ENCODE data around the gene SPDYE2.
"Not testable (repeated sequence)": the region's sequence is repeated elsewhere in the genome, so short reads cannot be mapped to it uniquely, and the experiment has no call there.

The SPDYE2 gene

DNA sequence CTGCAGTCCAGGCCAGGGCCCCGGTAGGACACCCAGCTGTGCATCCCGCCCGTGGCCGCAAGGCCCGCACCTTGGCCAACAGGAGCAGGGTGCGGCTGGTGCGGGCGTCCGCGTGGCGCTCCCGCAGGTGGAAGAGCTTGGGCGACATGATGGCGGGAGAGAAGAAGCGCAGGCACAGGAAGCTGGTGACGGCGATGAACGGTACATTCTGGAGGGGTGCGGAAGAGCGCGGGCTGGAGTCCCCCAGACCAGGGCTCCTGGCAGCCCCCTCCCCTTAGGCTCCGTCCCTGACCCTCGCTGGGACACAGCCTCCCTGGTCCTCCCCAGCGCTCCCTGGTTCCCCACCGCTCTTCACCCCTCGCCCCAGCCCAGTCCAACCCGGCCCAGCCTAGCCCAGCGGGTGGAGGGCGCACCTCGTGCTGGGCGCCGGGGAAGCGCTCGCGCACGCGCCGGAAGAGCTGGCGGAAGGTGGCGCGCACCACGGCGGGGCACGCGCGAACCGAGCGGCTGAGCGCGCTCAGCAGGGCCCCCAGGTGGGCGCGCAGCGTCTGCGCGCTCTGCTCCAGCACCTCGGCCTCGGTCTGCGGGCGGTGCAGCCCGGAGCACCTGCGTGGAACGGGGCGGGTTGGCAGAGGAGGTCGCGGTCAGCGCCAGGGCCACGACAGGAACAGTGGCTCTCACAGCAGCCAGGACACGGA lies 42.8 kb downstream of the SPDYE2 start:
- H3K4me3 ChIP-seq (ENCODE audit: low read length); DNase-seq (ENCODE audit: low read depth): not testable (repeated sequence)

DNA sequence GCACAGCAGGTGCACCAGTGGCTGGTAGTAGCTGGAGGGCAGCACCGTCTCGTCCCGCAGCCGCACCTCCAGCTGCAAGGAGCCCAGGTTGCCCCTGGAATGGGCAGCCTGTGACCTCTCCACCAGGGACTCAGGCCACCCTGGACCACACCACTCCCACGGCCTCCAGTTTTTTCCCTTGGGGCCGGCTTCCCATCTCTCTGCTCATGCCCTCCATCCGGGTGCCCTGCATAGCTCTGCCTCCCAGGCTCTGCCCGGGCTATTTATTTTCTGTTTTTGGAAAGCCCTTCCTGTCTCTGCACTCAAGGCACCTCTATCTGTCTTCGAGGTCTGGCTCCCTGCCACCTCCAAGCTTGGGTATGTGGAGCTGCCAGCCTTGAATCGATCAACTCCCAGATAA lies 45.0 kb downstream of the SPDYE2 start:
- H3K4me3 ChIP-seq (ENCODE audit: low read length); DNase-seq (ENCODE audit: low read depth): not testable (repeated sequence)

DNA sequence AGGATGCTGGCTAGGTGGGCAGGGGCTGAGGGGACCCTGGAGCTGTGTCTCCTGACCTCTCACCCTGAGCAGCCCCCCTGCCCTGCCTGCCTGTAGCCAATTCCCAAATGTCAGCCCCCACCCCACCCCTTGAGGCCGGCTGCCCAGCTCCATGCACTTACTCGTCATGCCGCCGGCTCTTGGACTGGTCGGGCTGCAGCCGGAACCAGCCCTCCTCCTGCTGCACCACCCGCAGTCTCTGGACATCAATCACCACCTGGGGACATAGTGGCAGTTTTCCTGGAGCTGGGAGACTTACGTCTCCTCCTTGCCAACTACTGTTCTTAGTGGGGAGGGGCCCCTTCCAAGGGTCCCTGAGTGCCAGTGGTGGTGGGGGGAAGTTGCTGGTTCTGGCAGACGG lies 48.7 kb downstream of the SPDYE2 start:
- H3K4me3 ChIP-seq (ENCODE audit: low read length); DNase-seq (ENCODE audit: low read depth): not testable (repeated sequence)

DNA sequence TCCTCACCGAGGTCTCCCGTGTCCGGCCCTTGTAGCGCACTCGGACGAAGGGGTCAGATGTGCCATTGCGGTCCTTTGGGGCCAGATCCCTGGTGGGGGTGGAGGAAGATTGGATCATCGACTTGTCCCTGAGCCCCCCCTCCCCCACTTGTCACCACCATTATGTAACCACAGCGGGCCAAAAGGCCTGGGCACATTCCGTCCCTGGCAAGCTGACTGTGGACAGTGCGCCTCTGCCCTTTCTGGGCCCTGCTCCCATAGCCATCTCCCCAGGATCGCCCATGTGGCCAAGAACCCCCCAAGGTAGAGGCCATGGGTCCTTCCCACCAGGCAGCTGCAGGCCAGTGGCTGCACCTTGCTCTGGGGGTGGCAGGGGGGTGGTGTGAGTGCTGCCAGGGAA lies 51.3 kb downstream of the SPDYE2 start:
- not testable (repeated sequence) for DNase-seq (ENCODE audit: low read depth); H3K4me3 ChIP-seq (ENCODE audit: low read length)

DNA sequence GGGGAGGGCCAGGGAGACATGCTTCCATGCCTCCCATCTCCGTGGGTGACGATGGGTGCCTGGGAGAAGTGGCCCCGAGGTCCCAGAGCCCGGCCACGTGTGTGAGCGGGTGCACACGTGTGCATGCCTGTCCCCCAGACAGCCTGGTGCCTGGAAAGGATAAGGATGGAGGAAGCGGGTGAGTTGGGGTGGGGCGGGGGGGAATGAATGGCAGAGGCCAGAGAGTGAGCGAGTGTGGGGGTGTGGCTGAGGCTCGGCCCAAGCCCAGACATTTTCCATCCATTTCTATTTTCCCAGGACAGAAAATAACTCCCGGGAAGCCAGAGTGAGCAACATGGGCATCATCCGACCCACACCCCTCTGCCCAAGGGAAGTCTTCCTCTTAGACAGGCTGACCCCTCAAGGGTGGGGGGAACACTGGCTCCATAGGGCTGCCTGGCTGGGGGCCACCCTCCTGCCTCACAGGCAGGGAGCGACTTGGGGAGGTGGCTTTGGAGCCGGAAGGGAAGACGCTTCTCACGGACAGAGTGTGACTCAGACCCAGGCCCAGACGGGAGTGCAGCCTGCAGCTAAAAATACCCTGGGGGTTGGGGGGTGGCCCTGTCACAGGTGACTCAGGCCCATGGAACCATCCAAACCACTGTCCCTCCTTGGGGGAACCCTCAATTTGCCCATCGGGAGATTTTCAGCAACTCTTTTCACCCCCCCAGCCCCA lies 53.6 kb downstream of the SPDYE2 start:
- DNase-seq (ENCODE audit: low read depth); H3K4me3 ChIP-seq (ENCODE audit: low read length): not testable (repeated sequence)

DNA sequence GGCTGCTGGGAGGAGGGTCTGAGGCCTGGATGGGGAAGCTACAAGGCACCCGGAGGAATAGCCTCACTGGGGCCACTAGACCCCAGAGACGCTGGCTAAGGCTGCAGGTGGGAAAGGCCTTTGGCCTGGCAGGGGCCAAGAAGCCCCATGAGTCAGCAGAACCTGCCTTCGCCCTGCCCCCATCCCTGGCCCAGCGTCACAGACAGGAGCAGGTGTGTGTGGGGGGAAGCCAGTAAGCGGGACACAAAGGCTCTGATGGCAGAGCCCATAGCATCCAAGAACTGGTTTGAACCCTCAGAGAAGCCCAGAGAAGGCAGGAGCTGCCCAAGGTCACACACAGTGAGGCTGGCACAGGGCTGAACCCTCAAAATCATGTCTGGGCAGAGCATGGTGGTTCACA lies 55.8 kb downstream of the SPDYE2 start:
- H3K4me3 ChIP-seq (ENCODE audit: low read length); DNase-seq (ENCODE audit: low read depth): not testable (repeated sequence)

DNA sequence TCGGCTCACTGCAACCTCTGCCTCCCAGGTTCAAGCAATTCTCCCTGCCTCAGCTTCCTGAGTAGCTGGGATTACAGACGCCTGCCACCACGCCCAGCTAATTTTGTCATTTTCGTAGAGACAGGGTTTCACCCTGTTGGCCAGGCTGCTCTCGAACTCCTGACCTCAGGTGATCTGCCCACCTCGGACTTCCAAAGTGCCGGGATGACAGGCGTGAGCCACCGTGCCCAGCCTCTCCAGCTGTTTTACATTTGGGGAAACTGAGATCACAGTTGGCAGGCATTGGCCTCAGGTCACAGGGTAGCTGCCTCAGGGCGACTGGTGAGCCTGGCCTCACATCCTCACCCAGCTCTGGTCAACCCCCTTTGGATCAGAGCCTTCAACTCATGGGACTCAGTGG lies 58.7 kb downstream of the SPDYE2 start:
- not testable (repeated sequence) for DNase-seq (ENCODE audit: low read depth); H3K4me3 ChIP-seq (ENCODE audit: low read length)

DNA sequence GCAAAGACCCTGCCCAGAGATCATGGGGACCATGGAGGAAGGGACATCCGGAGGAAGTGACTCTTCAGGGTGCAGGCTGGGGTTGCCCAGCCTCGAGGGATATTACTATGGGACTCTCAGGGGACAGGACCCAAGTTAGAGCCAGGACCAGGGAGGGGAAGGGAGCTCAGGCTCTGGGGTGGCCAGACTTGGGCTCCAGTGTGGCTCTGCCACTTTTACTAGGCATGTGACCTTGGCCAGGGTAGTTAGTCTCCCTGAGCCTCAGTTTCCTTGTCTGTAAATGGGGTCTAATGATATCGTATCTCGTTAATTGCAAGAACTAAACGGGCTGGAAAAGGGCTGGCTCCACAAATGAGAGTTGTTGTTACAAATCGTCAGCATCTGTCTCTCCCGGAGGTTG lies 59.4 kb downstream of the SPDYE2 start:
- DNase-seq (ENCODE audit: low read depth); H3K4me3 ChIP-seq (ENCODE audit: low read length): not testable (repeated sequence)

DNA sequence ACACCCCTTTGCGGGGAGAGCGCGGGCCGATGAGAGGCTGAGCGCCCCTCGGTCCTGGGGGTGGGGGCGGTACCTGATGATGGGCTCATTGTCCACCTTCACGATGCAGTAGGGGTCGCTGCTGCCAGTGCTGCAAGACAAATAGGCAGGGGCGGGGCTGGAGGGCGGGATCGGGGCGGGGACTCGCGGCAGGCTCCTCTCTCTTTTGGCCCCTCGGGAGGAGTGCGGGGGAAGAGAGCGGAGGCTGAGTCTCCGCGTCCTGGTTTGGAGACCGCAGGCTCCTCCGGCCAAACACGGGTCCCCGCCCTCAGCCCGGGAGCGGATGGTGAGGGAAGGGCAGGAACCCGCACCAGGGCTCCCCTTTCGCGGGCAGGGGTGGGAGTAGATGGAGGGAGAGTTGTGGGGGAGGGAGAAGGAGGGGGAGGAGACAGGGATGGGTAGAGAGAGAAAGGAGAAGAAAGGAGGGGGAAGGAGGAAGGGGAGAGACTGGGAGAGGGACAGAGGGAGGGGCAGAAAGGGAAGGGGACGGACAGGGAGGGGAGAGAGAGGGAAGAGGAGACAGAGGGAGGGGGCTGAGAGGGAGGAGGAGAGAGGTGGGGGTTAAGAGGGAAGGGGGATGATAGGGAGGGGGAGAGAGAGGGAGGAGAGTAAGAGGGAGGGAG lies 60.1 kb downstream of the SPDYE2 start:
- not testable (repeated sequence) for H3K4me3 ChIP-seq (ENCODE audit: low read length); DNase-seq (ENCODE audit: low read depth)

DNA sequence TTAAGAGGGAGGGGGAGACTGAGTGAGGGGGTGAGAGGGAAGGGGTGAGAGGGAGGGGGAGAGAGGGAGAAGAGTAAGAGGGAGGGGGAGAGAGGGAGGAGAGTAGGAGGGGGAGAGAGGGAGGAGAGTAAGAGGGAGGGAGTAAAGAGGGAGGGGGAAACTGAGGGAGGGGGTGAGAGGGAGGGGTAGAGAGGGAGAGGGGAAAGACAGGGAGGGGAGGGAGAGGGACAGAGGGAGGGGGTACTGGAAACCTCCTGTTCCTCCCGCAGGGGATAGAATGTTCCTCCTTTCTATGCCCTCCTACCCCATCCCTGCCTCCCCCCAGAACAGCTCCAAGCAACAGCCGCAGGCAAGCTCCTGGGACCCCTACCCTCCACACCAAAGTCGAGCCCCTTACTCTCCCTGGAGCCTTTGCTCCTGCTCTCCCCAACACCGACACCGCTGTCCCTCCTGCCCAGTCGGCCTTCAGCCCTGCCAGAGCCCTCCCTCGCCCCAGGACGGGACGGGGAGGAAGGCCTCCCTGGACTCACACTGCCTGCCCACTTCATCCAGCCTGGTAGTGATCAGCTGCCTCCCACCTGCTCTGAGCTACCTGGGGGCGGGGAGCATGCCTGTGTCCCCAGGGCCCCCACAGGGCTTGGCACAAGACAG lies 60.8 kb downstream of the SPDYE2 start:
- peak overlapping the region; percentile 26 for H3K4me3 ChIP-seq (ENCODE audit: low read length)
- DNase-seq (ENCODE audit: low read depth): not testable (repeated sequence)
